Bronchial epithelial cell (primary cell): ENCODE measurements around the gene FARP1. TPM values are rescaled to one million over a fixed set of nuclear protein-coding genes. Genes with fewer than 3 reads are reported as not detected.

ENCODE experiments used
- DNase-seq: peaks from one replicate; pipeline ENCODE4 v3.0.0-alpha.2; 2010; ENCODE audit warnings: low read depth
- FAIRE-seq: peaks from 2 replicates; lab custom pipeline; 2011; peaks lifted over from hg19 to GRCh38; lab: Jason Lieb, UNC
- H3K27me3 ChIP-seq: 2 replicates; pipeline ENCODE4 v1.5.1; 2011; ENCODE audit warnings: low read length; ENCODE audit not compliant: control insufficient read depth, insufficient read depth
- H3K36me3 ChIP-seq: 2 replicates; pipeline ENCODE4 v1.5.1; 2011; ENCODE audit warnings: low read length; ENCODE audit not compliant: control insufficient read depth, insufficient read depth
- H3K4me3 ChIP-seq: 2 replicates; pipeline ENCODE4 v1.5.1; 2011; ENCODE audit warnings: mild to moderate bottlenecking, low read depth, low read length, control low read depth
- CTCF ChIP-seq: IDR thresholded peaks from 2 replicates; pipeline ENCODE4 v1.5.1; 2011; ENCODE audit warnings: mild to moderate bottlenecking, moderate library complexity, low read length, control low read depth, inconsistent platforms; ENCODE audit not compliant: insufficient read depth, severe bottlenecking
- total RNA-seq: library from RNA; depleted of rRNA; stranded (reverse); fragments of >200 nt; gene quantifications from 2 replicates; pipeline ENCODE4 v1.2.1, GENCODE V29; 2014

FARP1 gene
- total RNA-seq, 1 donor from 2014 or later, result 11.1 TPM

- Histone ChIP-seq H3K27me3 (no peaks in the 10 kb centered on the region), H3K4me3 (no peak overlapping the region), H3K36me3 (no peaks in the 10 kb centered on the region)
- TF ChIP-seq CTCF, result no peak
- DNase-seq, result no peak
- FAIRE-seq, result no peak
These were observed 57.5 kb downstream of the FARP1 start for GRCh38 chr13:98200211-98200878.

- Histone ChIP-seq H3K36me3 (no peaks in the 10 kb centered on the region), H3K27me3 (no peaks in the 10 kb centered on the region), H3K4me3 (no peak overlapping the region)
- TF ChIP-seq CTCF, result no peak
- DNase-seq (no peak), FAIRE-seq (no peak)
These were observed 58.3 kb downstream of the FARP1 start for GRCh38 chr13:98201189-98201588.

- no peak overlapping the region for H3K4me3 ChIP-seq
- TF ChIP-seq CTCF, result no peak
- H3K36me3 ChIP-seq, result no peaks in the 10 kb centered on the region
- FAIRE-seq (no peak), DNase-seq (no peak)
- H3K27me3 ChIP-seq, result no peaks in the 10 kb centered on the region
These were observed 59.1 kb downstream of the FARP1 start for GRCh38 chr13:98201984-98202383.

- H3K4me3 ChIP-seq, result no peak overlapping the region
- TF ChIP-seq CTCF, result no peak
- FAIRE-seq (no peak), DNase-seq (no peak)
- H3K27me3 ChIP-seq, result no peaks in the 10 kb centered on the region
- H3K36me3 ChIP-seq, result no peaks in the 10 kb centered on the region
These were observed 60.9 kb downstream of the FARP1 start for GRCh38 chr13:98203646-98204326.

DNA sequence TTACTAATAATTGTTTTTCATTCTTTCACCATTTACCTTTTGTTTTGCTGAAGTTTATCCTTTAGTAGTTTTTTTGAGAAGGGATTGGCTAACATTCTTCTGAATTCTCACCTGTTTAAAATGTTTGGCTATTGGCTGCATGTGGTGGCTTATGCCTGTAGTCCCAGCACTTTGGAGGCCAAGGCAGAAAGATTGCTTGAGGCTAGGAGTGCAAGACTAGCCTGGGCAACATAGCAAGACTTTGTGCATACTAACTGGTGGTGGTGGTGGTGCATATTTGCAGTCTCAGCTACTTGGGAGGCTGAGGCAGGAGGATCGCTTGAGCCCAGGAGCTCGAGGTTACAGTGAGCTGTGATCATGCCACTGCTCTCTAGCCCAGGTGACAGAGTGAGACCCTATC lies 61.7 kb downstream of the FARP1 start:
- FAIRE-seq, result no peak
- Histone ChIP-seq H3K4me3 (no peak overlapping the region), H3K36me3 (no peaks in the 10 kb centered on the region), H3K27me3 (no peaks in the 10 kb centered on the region)
- no peak for DNase-seq
- no peak for TF ChIP-seq CTCF

DNA sequence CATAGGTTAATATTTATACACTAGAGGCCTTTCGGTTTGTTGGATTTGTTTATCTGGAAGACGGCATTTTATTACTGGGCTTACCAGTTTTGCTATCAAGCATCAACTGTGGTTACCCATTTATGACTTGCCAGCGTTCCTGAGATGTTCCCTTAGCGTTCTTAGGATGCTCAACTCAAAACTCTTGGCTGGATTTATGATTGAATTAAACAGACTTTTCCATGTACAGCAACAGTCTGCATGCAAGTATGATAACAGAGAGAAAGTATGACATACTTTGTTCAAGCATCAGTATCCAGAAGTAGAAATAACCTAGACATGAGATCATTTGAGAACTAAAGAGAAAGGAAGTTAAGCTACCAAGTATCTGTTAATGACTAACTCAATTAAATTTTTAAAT lies 64.1 kb downstream of the FARP1 start:
- H3K27me3 ChIP-seq, result no peaks in the 10 kb centered on the region
- TF ChIP-seq CTCF, result no peak
- FAIRE-seq (no peak), DNase-seq (peak; percentile 52)
- H3K36me3 ChIP-seq, result no peaks in the 10 kb centered on the region
- no peak overlapping the region for H3K4me3 ChIP-seq
